ENCODE data around the gene MYO16.

The MYO16 gene

DNA sequence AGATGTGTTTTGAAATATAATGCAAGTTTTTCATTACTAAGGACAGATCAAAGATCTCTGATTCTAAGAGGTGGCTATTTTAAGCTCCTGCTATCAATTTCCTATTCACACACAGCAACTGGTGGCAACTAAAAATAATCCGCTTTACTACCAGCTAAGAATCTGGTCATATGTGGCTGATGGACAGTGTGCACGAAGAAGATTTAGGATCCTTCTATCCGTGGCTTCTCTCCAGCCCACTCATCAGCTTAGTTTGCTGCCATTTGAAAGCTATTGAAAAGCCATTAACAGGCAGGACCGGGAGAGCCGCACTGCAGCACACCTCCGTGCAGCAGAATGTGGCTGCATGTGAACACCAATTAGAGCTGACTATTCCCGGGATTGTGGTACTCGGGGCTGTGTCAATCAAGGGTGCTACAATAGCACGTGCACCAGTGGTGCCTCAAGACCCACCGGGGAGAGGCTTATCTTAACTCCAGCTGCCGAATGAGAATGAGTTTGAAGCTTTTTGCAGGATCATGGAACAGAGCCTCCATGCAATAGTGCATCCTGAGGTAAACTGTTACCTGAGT is at the start of gene MYO16:
Gene MYO16 (plus strand): TSS at position 431 of the 572 bp plus-strand sequence. CDS start 234 bp downstream, outside the sequence.
- TF ChIP-seq, protein P1, sequence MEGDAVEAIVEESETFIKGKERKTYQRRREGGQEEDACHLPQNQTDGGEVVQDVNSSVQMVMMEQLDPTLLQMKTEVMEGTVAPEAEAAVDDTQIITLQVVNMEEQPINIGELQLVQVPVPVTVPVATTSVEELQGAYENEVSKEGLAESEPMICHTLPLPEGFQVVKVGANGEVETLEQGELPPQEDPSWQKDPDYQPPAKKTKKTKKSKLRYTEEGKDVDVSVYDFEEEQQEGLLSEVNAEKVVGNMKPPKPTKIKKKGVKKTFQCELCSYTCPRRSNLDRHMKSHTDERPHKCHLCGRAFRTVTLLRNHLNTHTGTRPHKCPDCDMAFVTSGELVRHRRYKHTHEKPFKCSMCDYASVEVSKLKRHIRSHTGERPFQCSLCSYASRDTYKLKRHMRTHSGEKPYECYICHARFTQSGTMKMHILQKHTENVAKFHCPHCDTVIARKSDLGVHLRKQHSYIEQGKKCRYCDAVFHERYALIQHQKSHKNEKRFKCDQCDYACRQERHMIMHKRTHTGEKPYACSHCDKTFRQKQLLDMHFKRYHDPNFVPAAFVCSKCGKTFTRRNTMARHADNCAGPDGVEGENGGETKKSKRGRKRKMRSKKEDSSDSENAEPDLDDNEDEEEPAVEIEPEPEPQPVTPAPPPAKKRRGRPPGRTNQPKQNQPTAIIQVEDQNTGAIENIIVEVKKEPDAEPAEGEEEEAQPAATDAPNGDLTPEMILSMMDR (conservative IDR thresholded peaks at IDR 0.05; ENCODE audit: low read depth, low read length) = no peak
- DNase-seq (ENCODE audit: low read depth) = peak; percentile 1
- no peak within 1 kb of the TSS for H3K4me3 ChIP-seq (ENCODE audit: low read length)

DNA sequence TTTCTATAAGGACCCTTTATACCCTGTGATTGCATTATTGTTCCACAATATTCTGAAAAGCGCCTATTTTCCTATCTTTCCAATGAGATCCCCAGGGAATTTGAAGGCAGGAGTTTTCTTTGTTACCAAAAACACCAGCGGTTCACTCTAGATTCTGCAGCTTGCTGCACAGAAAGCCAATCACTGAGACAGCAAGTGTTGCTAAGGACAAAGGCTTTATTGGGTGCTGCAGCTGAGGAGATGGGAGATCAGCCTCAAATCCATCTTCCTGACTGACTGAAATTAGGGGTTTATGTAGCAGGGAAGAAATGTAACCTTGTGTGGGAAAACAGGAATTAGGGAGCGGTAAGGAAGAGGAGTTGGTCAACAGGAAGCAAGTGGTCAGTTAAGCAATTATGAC is 42.6 kb upstream of the MYO16 start:
- TF ChIP-seq, protein P1 (conservative IDR thresholded peaks at IDR 0.05; ENCODE audit: low read depth, low read length) = no peak
- no peak overlapping the region for H3K4me3 ChIP-seq (ENCODE audit: low read length)
- DNase-seq (ENCODE audit: low read depth) = no peak

DNA sequence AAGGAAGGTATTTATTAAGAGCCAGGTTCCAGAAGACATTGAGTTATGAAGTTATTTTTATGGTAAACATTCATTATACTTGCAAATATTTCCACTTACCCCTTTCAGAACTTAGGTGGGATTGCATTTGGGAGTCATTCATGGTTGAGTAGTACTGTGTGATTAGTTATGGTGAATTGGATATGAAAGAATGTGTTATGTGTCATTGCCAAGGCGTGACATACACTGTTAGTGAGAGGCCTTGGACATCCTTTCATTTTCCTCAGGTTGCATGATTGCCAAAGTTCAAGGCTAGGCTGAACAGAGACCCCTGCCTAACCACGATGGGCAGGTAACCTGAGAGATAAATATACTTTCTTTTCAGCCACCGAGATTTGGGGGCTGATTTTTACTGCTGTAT is 40.9 kb upstream of the MYO16 start:
- TF ChIP-seq, protein P1 (conservative IDR thresholded peaks at IDR 0.05; ENCODE audit: low read depth, low read length) = no peak
- DNase-seq (ENCODE audit: low read depth) = no peak
- no peak overlapping the region for H3K4me3 ChIP-seq (ENCODE audit: low read length)

DNA sequence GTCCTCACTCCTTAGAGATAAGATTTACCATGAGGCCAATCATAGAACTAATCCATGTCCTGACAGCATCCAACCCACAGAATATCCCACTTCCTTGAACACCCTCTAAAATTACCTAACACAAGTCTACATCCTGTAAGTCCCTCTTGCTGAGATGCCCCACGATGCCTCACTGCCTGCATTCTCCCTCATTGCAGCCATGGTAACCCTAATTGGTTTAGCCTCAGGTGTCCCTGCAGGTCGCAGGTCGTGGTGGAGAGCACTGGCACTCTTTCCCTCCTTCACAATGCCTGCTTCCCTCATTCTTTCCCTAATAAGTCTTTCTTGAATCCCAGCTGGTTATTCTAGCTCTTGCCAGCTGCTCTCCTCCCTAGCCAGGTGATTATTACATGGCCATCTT is 35.3 kb upstream of the MYO16 start:
- DNase-seq (ENCODE audit: low read depth) = no peak
- H3K4me3 ChIP-seq (ENCODE audit: low read length) = no peak overlapping the region
- TF ChIP-seq, protein P1 (conservative IDR thresholded peaks at IDR 0.05; ENCODE audit: low read depth, low read length) = no peak

DNA sequence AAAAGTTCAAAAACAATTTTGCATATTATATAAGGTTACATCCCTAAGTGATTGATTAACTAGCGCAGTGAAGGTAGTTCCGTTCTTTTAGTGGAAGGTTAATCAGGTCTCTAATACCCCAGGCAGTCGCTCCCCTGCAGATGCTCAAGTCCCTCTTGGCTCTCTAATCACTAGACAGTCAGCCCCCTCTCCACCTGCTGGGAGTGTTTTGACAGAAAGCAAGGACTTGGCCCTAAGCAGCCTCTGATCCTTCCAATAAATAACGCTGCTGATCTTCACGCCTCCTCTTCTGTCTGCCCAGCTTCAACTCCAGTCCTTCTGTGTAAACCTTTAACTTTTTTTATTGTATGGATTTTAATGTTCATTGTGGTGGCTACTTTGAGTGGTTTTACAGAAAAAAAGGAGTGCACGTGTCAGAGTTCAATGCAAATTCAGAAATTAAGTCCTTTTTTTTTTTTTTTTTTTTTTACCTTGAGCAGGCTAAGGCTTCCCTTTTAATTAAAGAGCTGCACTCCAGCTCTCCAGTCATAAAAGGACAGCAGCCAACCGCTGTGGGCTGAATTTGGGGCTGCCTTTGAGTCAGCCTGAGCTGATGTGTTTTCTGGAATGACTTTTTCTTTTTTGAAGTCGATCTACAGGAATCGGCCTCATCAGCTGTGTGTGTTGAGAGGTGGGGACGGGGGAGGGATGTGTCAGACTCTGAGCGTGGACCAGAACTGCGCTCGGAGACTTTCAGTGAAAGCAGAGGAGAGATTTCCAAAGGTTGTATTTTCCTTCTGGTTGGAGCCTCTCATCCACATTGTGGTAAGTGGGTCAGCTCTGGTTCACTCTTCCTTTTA is 33.8 kb upstream of the MYO16 start:
- TF ChIP-seq, protein P1 (conservative IDR thresholded peaks at IDR 0.05; ENCODE audit: low read depth, low read length) = no peak
- DNase-seq (ENCODE audit: low read depth) = no peak

DNA sequence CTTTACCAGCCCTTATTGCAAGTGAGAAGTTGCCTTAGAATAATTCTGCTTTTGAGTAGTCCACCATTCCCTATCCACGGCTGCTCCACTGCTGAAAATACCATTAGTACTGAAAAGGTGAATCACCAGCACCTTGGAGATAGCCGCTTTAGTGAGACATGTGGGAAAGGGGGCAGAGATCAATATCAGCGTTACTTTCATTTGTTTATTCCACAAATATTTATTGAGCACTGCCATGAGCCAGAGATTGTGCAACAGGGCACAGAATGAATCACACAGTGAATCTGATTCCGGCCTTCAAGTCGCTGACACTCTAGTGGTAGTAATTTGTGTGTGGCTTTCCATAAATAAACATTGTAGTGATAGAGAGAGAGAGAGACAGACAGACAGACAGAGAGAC is 31.5 kb upstream of the MYO16 start:
- no peak for DNase-seq (ENCODE audit: low read depth)
- no peak overlapping the region for H3K4me3 ChIP-seq (ENCODE audit: low read length)
- TF ChIP-seq, protein P1 (conservative IDR thresholded peaks at IDR 0.05; ENCODE audit: low read depth, low read length) = no peak

More for the DNA sequence above, 33.8 kb upstream of the MYO16 start:
- H3K4me3 ChIP-seq (ENCODE audit: low read length) = no peak overlapping the region

DNA sequence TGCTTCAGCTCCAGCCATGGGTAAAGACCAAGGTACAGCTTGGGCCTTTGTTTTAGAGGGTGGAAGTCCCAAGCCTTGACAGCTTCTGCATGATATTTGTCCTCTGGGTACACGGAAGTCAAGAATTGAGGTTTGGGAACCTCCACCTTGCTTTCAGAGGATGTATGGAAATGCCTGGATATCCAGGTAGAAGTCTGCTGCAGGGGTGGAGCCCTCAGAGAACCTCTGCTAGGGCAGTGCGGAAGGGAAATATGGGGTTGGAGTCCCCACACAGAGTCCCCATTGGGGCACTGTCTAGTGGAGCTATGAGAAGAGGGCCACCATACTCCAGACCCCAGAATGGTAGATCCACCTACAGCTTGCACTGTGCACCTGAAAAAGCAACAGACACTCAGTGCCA is 23.0 kb upstream of the MYO16 start:
- no peak overlapping the region for H3K4me3 ChIP-seq (ENCODE audit: low read length)
- no peak for DNase-seq (ENCODE audit: low read depth)
- TF ChIP-seq, protein P1 (conservative IDR thresholded peaks at IDR 0.05; ENCODE audit: low read depth, low read length) = no peak
